HL-60/S4 treated with phorbol 12-myristate 13-acetate at 8.2 ng/mL for 4 days and 3 days (cell line): ENCODE data around the gene FBXO34.

Experiments
- in situ Hi-C: fragments of 300-500 bp; cut with MboI; formaldehyde crosslinking; loops from 2 replicates; pipeline ENCODE4 v1.15.0; 2022; ENCODE audit warnings: low sequenced_read_pairs

Gene FBXO34

GRCh38 chr14:55272387-55272786 is 1.2 kb downstream of the FBXO34 start:
- in situ Hi-C loops = no loop called here

- in situ Hi-C loops = no loop called here
Measured at GRCh38 chr14:55272922-55273321, 1.7 kb downstream of the FBXO34 start.

GRCh38 chr14:55274146-55274545 is 2.9 kb downstream of the FBXO34 start:
- in situ Hi-C loops = no loop called here

GRCh38 chr14:55274751-55275150 is 3.5 kb downstream of the FBXO34 start:
- in situ Hi-C loops = no loop called here

- in situ Hi-C loops = no loop called here
Measured at GRCh38 chr14:55276736-55277135, 5.5 kb downstream of the FBXO34 start.

- in situ Hi-C loops = no loop called here
Measured at GRCh38 chr14:55277972-55278740, 6.9 kb downstream of the FBXO34 start.

GRCh38 chr14:55279384-55279783 is 8.2 kb downstream of the FBXO34 start:
- in situ Hi-C loops = no loop called here

GRCh38 chr14:55281316-55281839 is 10.2 kb downstream of the FBXO34 start:
- in situ Hi-C loops = no loop called here

- in situ Hi-C loops = no loop called here
Measured at GRCh38 chr14:55285048-55285652, 13.9 kb downstream of the FBXO34 start.

GRCh38 chr14:55288439-55288838 is 17.2 kb downstream of the FBXO34 start:
- in situ Hi-C loops = no loop called here

- in situ Hi-C loops = no loop called here
Measured at GRCh38 chr14:55291480-55292081, 20.4 kb downstream of the FBXO34 start.

GRCh38 chr14:55294603-55295002 is 23.4 kb downstream of the FBXO34 start:
- in situ Hi-C loops = no loop called here

GRCh38 chr14:55297611-55298499 is 26.6 kb downstream of the FBXO34 start:
- in situ Hi-C loops = no loop called here

- in situ Hi-C loops = no loop called here
Measured at GRCh38 chr14:55298500-55298822, 27.2 kb downstream of the FBXO34 start.

GRCh38 chr14:55301437-55302121 is 30.4 kb downstream of the FBXO34 start:
- in situ Hi-C loops = no loop called here

- in situ Hi-C loops = no loop called here
Measured at GRCh38 chr14:55302367-55303124, 31.3 kb downstream of the FBXO34 start.

GRCh38 chr14:55303125-55303499 is 31.9 kb downstream of the FBXO34 start:
- in situ Hi-C loops = no loop called here

- in situ Hi-C loops = no loop called here
Measured at GRCh38 chr14:55303691-55304145, 32.5 kb downstream of the FBXO34 start.

GRCh38 chr14:55306938-55307589 is 35.8 kb downstream of the FBXO34 start:
- in situ Hi-C loops = no loop called here
